HG03135 (cell line): Measurements from ENCODE around the gene MGST3.
"Not testable (repeated sequence)": the region's sequence is repeated elsewhere in the genome, so short reads cannot be mapped to it uniquely, and the experiment has no call there.

Experiments used
- ATAC-seq: cut with Tn5 transposase; IDR thresholded peaks from one replicate; pipeline ENCODE4 v1.9.1; 2021; ENCODE audit warnings: mild to moderate bottlenecking, moderate library complexity; ENCODE audit not compliant: unreplicated experiment

MGST3 gene

DNA sequence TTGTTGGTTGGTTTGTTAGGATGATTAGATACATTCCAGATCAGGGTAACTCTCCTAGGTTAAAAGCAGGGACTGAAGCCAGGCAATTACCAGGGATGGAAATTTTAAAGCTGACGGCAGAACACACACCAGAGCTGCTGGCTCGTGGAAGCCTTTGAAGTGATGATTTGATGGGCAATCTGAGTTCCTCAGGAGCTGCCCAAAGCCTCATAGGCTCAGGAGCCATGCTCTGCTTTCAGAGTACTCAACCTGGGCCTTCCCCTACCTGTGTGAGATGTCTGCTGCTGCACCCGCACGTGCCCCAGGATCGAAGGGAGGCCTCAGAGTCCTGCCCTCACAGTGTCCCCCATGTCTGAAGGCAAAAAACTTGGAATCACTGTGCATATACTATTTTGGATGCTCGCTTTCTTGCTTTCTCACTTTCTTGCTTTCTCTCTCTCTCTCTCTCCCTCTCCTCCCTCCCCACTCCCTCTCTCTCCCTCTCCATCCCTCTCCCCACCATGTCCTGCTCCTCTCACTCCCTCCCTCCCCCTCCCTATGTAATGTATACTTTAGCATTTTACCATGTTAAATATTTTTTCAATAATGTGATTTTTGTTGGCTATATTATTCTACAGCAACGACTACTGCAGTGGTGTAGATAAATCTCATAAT lies 18.0 kb downstream of the MGST3 start:
- no peak for ATAC-seq

DNA sequence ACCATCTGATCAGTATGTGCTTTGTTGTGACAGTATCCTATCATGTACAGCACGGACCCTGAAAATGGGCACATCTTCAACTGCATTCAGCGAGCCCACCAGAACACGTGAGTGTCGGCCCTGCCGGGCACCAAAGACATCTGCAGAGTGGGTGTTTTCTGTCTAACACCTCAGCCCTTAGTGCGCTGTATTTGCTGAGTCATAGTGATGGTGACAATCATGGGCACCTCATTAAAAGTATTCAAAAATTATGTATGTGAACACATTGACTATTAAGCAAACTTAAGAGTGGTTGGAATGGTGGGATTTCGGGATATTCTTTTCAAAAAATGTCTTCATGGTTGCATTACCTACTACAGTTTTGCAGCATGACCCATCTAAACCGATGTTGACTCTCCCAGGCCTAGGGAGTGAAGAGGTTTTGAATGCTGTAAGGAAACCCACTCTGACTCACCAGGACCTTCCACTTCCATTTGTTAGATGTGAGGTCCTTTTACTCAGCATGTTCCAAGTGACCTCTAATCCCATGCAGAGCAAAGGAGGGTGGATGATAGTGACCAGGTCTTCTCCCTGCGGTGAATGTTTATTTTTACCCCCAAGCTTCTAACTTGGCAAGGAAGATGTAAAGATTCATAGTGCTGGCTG lies 20.1 kb downstream of the MGST3 start:
- ATAC-seq = no peak

GRCh38 chr1:165658766-165659580 lies 27.9 kb downstream of the MGST3 start:
- ATAC-seq = not testable (repeated sequence)

DNA sequence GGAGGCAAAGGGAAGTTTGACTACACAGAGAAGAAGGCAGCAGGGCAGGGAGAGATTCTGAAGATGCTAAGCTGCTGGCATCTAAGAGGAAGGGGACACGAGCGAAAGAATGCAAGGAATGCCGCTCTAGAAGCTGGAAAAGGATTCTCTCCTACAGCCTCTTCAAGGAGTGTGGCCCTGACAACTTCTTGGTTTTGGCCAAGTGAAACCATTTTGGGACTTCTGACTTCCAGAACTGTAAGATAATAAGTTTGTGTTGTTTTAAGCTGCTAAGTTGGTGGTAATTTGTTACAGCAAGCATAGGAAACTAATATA lies 28.5 kb downstream of the MGST3 start:
- no peak for ATAC-seq

GRCh38 chr1:165661703-165662102 lies 30.7 kb downstream of the MGST3 start:
- ATAC-seq = no peak

DNA sequence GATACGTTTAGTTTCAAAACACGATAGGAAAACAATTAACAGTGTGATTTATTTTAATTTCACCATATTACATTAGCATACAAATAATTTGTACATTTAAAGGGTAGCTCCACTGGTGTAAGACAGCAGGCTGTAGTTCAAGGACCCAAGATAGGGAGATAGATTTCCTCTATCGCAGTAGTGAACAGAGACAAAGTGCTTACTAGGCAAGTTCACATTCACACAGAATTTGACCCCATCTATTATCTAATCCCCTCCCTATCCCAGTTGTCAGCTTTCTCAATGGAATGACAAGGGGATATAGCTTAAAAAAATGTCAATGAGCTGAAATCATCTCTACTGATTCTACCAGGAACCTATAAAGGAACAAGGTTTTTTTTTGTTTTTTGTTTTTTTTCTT lies 31.2 kb downstream of the MGST3 start:
- ATAC-seq = no peak

DNA sequence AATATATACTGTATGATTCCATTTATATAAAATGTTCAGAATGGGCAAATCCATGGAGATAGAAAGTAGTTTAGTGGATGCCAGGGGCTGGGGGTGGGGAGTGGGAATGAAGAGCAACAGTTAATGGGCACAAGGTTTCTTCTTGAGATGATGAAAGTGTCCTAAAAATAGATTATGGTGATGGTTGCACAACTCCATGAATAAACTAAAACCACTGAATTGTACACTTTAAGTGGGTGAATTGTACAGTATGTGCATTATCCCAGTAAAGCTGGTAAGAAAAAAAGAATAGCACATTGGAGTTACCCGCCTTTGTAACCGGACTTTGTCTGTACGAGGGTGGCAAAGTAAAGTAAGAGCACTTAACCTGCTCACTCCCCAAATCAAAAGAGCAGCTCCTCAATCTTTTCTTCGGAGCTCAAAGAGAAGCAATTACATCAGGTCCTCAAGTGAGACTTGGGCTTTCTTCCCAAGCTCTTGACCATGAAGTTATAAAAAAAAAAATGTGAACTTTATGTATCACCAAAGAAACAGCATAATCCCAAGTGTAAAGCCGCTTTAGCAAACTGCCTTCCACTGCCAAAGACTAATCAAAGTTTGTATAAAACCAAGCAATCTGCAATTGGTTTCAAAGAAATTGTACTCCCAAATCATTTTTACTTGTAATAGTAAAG lies 35.3 kb downstream of the MGST3 start:
- ATAC-seq = no peak

- no peak for ATAC-seq
Measured at GRCh38 chr1:165668184-165668583, 37.1 kb downstream of the MGST3 start.

- no peak for ATAC-seq
Measured at GRCh38 chr1:165671526-165671925, 40.5 kb downstream of the MGST3 start.

GRCh38 chr1:165674599-165674998 lies 43.6 kb downstream of the MGST3 start:
- ATAC-seq = no peak

DNA sequence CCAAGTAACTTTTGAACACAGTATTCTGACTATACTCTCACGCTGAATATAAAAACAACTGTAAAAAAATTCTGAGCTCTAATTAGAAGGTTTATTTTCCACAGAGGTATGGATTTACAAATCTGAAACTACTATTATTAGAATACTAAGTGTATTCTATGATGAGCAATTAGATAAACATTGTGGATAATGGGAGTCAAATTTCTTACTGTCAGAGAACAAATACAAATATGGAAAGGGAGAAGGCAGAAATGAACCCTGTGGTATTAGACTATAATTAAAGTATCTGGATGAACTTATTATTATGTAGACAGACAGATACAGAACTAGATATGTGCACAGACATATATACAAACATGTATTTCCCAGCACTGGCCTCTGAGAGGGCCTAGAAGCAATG lies 44.8 kb downstream of the MGST3 start:
- ATAC-seq = no peak

GRCh38 chr1:165678509-165678908 lies 47.5 kb downstream of the MGST3 start:
- ATAC-seq = no peak

DNA sequence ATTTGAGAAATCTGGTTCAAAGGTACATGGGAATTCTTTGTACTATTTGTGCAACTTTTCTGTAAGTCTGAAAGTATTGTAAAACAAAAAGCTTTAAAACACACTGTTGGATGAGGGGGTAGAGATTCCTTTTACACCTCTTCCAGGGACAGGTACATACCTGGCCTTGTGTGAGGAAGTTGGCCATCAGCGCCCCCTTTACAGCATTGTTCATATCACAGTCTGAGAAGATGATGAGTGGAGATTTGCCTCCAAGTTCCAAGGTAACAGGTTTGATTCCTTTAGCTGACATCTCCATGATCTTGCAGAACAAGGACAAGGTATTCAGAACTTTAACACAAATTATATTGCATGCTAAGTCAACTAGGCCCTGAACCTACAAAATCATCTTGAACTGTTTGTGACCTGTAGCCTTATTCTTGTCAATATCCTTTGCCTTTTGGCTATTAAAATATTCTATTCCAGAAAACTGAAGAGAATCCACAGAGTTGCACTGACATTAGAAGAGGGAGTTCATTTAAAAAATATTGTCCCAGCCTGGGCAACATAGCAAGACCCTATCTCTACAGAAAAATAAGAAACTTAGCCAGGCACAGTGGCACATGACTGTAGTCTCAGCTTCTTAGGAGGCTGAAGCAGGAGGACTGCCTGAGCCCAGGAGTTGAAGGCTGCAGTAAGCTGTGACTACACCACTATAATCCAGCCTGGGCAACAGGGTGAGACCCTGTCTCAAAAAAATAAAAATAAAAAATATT lies 48.4 kb downstream of the MGST3 start:
- no peak for ATAC-seq

DNA sequence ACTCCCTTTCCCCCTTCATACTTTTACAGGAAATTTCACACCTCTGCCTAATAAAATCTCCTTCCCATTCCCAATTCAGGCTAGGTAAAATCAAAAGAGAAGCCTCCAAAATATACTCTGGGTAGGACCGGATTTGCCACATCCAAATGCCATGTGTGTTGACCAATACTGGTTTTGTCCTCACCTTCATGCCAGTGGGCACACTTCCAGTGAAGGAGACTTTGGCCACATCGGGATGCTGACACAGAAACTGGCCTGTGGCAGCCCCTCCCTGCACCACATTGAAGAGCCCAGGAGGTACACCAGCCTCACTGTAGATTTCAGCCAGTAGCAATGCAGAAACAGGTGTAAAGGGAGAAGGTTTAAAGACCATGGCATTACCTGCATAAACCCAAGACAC lies 49.3 kb downstream of the MGST3 start:
- no peak for ATAC-seq

GRCh38 chr1:165680773-165681172 lies 49.7 kb downstream of the MGST3 start:
- not testable (repeated sequence) for ATAC-seq

GRCh38 chr1:165683848-165684485 lies 52.9 kb downstream of the MGST3 start:
- no peak for ATAC-seq

- ATAC-seq = no peak
Measured at GRCh38 chr1:165686121-165686970, 55.3 kb downstream of the MGST3 start.

GRCh38 chr1:165686971-165687433 lies 56.0 kb downstream of the MGST3 start:
- no peak for ATAC-seq

GRCh38 chr1:165688046-165688445 lies 57.0 kb downstream of the MGST3 start:
- no peak for ATAC-seq
